Stimulated activated CD8-positive, alpha-beta memory T cell treated with anti-CD3 and anti-CD28 coated beads, Interleukin-12 subunit alpha, Interleukin-12 subunit beta, amount 100 ng/mL, for 24 hours (primary cell): ENCODE data around the gene TNFSF13B.
"Not testable (repeated sequence)": the region's sequence is repeated elsewhere in the genome, so short reads cannot be mapped to it uniquely, and the experiment has no call there.

Source experiments
- DNase-seq: peaks from one replicate; pipeline ENCODE4 v3.0.0-alpha.2; 2020; ENCODE audit errors: extremely low read depth

The TNFSF13B gene

GRCh38 chr13:108281901-108282300, 12.4 kb downstream of the TNFSF13B start:
- no peak for DNase-seq

GRCh38 chr13:108283110-108283509, 13.6 kb downstream of the TNFSF13B start:
- DNase-seq, result no peak

GRCh38 chr13:108288741-108289140, 19.2 kb downstream of the TNFSF13B start:
- no peak for DNase-seq

- no peak for DNase-seq
Measured at GRCh38 chr13:108289819-108290218, 20.3 kb downstream of the TNFSF13B start.

GRCh38 chr13:108297114-108297513, 27.6 kb downstream of the TNFSF13B start:
- DNase-seq, result no peak

GRCh38 chr13:108302279-108302678, 32.8 kb downstream of the TNFSF13B start:
- DNase-seq, result no peak

- DNase-seq, result no peak
Measured at GRCh38 chr13:108304170-108305016, 34.9 kb downstream of the TNFSF13B start.

- no peak for DNase-seq
Measured at GRCh38 chr13:108305655-108306054, 36.1 kb downstream of the TNFSF13B start.

- no peak for DNase-seq
Measured at GRCh38 chr13:108306860-108307259, 37.3 kb downstream of the TNFSF13B start.

- not testable (repeated sequence) for DNase-seq
Measured at GRCh38 chr13:108311596-108311995, 42.1 kb downstream of the TNFSF13B start.

GRCh38 chr13:108313382-108313781, 43.9 kb downstream of the TNFSF13B start:
- no peak for DNase-seq

- DNase-seq, result no peak
Measured at GRCh38 chr13:108315273-108315672, 45.8 kb downstream of the TNFSF13B start.

- no peak for DNase-seq
Measured at GRCh38 chr13:108315991-108316390, 46.5 kb downstream of the TNFSF13B start.

- no peak for DNase-seq
Measured at GRCh38 chr13:108316413-108316812, 46.9 kb downstream of the TNFSF13B start.

- no peak for DNase-seq
Measured at GRCh38 chr13:108322206-108322824, 52.8 kb downstream of the TNFSF13B start.

GRCh38 chr13:108323031-108323430, 53.5 kb downstream of the TNFSF13B start:
- no peak for DNase-seq

- no peak for DNase-seq
Measured at GRCh38 chr13:108325863-108326262, 56.3 kb downstream of the TNFSF13B start.

GRCh38 chr13:108326309-108326708, 56.8 kb downstream of the TNFSF13B start:
- no peak for DNase-seq

GRCh38 chr13:108328848-108329247, 59.3 kb downstream of the TNFSF13B start:
- no peak for DNase-seq

GRCh38 chr13:108332791-108333190, 63.3 kb downstream of the TNFSF13B start:
- DNase-seq, result no peak

- DNase-seq, result no peak
Measured at GRCh38 chr13:108342369-108343289, 73.1 kb downstream of the TNFSF13B start.

GRCh38 chr13:108345016-108345415, 75.5 kb downstream of the TNFSF13B start:
- DNase-seq, result no peak
